Caco-2 (cell line): ENCODE data around the gene KCND3. TPM values are rescaled to one million over a fixed set of nuclear protein-coding genes. Genes with fewer than 3 reads are reported as not detected.

Experiments
- BruUV-seq: library from RNA; stranded (reverse); fragments of 400-500 nt; replicated peaks from 2 replicates; lab custom pipeline; 2021; lab: Mats Ljungman, UMichigan
- CTCF ChIA-PET: fragments of 300-600 bp; sonication (Branson Sonifier 250); formaldehyde crosslinking; loops from one replicate; lab custom pipeline; 2022; ENCODE audit warnings: antibody characterized with exemption; lab: Charles Lee
- POLR2A ChIA-PET: fragments of 300-600 bp; sonication (Branson Sonifier 250); formaldehyde crosslinking; loops from one replicate; lab custom pipeline; 2022; ENCODE audit warnings: antibody characterized with exemption; lab: Charles Lee
- DNase-seq, 2 experiments: peaks; one replicate each; pipeline versions ENCODE4 v3.0.0 to v3.0.0-alpha.2; 2020 to 2022
- H3K27me3 ChIP-seq: replicated peaks from 2 replicates; pipeline ENCODE4 v1.6.0; 2011; ENCODE audit warnings: low read length; ENCODE audit not compliant: control insufficient read depth, insufficient read depth
- H3K36me3 ChIP-seq: 2 replicates; pipeline ENCODE4 v1.5.1; 2011; ENCODE audit warnings: low read length; ENCODE audit not compliant: control insufficient read depth, insufficient read depth
- H3K4me1 ChIP-seq: fragments of 250-450 bp; sonication (Bioruptor Pico); 2 replicates; pipeline ENCODE4 v1.5.1; 2020; ENCODE audit warnings: mild to moderate bottlenecking
- H3K4me3 ChIP-seq: 2 replicates; pipeline ENCODE4 v1.5.1; 2011; ENCODE audit warnings: low read depth, mild to moderate bottlenecking, control low read depth, low read length
- H3K9me3 ChIP-seq: fragments of 250-450 bp; sonication (Bioruptor Pico); 2 replicates; pipeline ENCODE4 v1.5.1; 2020; ENCODE audit warnings: mild to moderate bottlenecking, moderate library complexity
- H3K27ac Mint-ChIP-seq: one replicate; pipeline ENCODE4 v1.8.0; 2022; ENCODE audit warnings: mixed read lengths; ENCODE audit not compliant: unreplicated experiment
- H3K27me3 Mint-ChIP-seq: one replicate; pipeline ENCODE4 v1.8.0; 2022; ENCODE audit warnings: mixed read lengths; ENCODE audit not compliant: insufficient read depth, unreplicated experiment
- H3K36me3 Mint-ChIP-seq: one replicate; pipeline ENCODE4 v1.8.0; 2022; ENCODE audit warnings: mild to moderate bottlenecking, mixed read lengths; ENCODE audit not compliant: insufficient read depth, unreplicated experiment
- H3K4me1 Mint-ChIP-seq: one replicate; pipeline ENCODE4 v1.8.0; 2022; ENCODE audit warnings: low read depth, mixed read lengths; ENCODE audit not compliant: unreplicated experiment
- H3K4me3 Mint-ChIP-seq: one replicate; pipeline ENCODE4 v1.8.0; 2022; ENCODE audit warnings: mild to moderate bottlenecking, moderate library complexity, mixed read lengths; ENCODE audit not compliant: unreplicated experiment
- H3K9me3 Mint-ChIP-seq: one replicate; pipeline ENCODE4 v1.8.0; 2022; ENCODE audit warnings: mixed read lengths; ENCODE audit not compliant: unreplicated experiment
- CTCF ChIP-seq, 2 experiments: fragments of 200-600 bp in 1 of 2; IDR thresholded peaks; 1 replicate in 1 of 2; 2 replicates in 1 of 2; pipeline versions ENCODE4 v1.5.1 to v1.8.0; 2011 to 2022; ENCODE audit warnings: antibody characterized with exemption in 1 of 2, control low read depth in 1 of 2, inconsistent platforms in 1 of 2, low read depth in 1 of 2, low read length in 1 of 2, mild to moderate bottlenecking in 1 of 2, moderate library complexity in 1 of 2; ENCODE audit not compliant: insufficient read depth in 1 of 2, severe bottlenecking in 1 of 2, unreplicated experiment in 1 of 2
- intact Hi-C: fragments of 100-400 bp; cut with micrococcal nuclease; formaldehyde crosslinking; loops from one replicate; pipeline ENCODE4 v1.10.0; 2022; ENCODE audit not compliant: unreplicated experiment
- total RNA-seq: library from RNA; stranded (reverse); gene quantifications from 2 replicates; pipeline ENCODE4 v1.2.3, GENCODE V29; 2022

KCND3 gene
- total RNA-seq, 1 experiment from 2014 or later, result 5.1 TPM

- intact Hi-C loops, result no loop called here
- no peaks in the 10 kb centered on the region for H3K4me1 Mint-ChIP-seq
- Histone ChIP-seq H3K36me3 (no peaks in the 10 kb centered on the region), H3K9me3 (no peaks in the 10 kb centered on the region), H3K27me3 (no peaks in the 10 kb centered on the region; the same call in 1 of the 2 replicates), H3K4me1 (no peaks in the 10 kb centered on the region), H3K4me3 (no peak overlapping the region)
- POLR2A ChIA-PET, result no interaction called here
- no peak for TF ChIP-seq CTCF (IDR thresholded peaks at IDR 0.05; ENCODE audit: insufficient read depth in 1 of 2, low read depth in 1 of 2, low read length in 1 of 2, severe bottlenecking in 1 of 2, unreplicated experiment in 1 of 2)
- CTCF ChIA-PET, result interaction anchor here (0.6 kb wide), 1 partner anchor 19 kb away, joined by 3 read pairs; no protein-coding TSS in a partner anchor
- no peaks in the 10 kb centered on the region for H3K36me3 Mint-ChIP-seq
- no peak for DNase-seq
- H3K27ac Mint-ChIP-seq, result no peak overlapping the region
- H3K9me3 Mint-ChIP-seq, result no peaks in the 10 kb centered on the region
- peaks cover 7% of the 10 kb centered on the region for H3K27me3 Mint-ChIP-seq
- no TSS peak for BruUV-seq
- no peak overlapping the region for H3K4me3 Mint-ChIP-seq
These were observed 137.9 kb downstream of the KCND3 start for GRCh38 chr1:111851552-111851951.

- no peak overlapping the region for H3K27ac Mint-ChIP-seq
- TF ChIP-seq CTCF (IDR thresholded peaks at IDR 0.05; ENCODE audit: insufficient read depth in 1 of 2, low read depth in 1 of 2, low read length in 1 of 2, severe bottlenecking in 1 of 2, unreplicated experiment in 1 of 2), result no peak
- POLR2A ChIA-PET, result no interaction called here
- Histone ChIP-seq H3K36me3 (no peaks in the 10 kb centered on the region), H3K27me3 (no peaks in the 10 kb centered on the region; the same call in 1 of the 2 replicates), H3K4me1 (no peaks in the 10 kb centered on the region), H3K4me3 (no peak overlapping the region), H3K9me3 (no peaks in the 10 kb centered on the region)
- no peaks in the 10 kb centered on the region for H3K4me1 Mint-ChIP-seq
- no peaks in the 10 kb centered on the region for H3K36me3 Mint-ChIP-seq
- peaks cover 7% of the 10 kb centered on the region for H3K27me3 Mint-ChIP-seq
- H3K4me3 Mint-ChIP-seq, result no peak overlapping the region
- no peak for DNase-seq
- intact Hi-C loops, result no loop called here
- CTCF ChIA-PET, result no interaction called here
- no peaks in the 10 kb centered on the region for H3K9me3 Mint-ChIP-seq
- no TSS peak for BruUV-seq
These were observed 139.4 kb downstream of the KCND3 start for GRCh38 chr1:111850109-111850508.

GRCh38 chr1:111848852-111849545 lies 140.5 kb downstream of the KCND3 start:
- Mint-ChIP-seq H3K27me3 (peaks cover 12% of the 10 kb centered on the region), H3K4me1 (no peaks in the 10 kb centered on the region), H3K36me3 (no peaks in the 10 kb centered on the region), H3K27ac (no peak overlapping the region), H3K9me3 (no peaks in the 10 kb centered on the region), H3K4me3 (no peak overlapping the region)
- no peaks in the 10 kb centered on the region for H3K4me1 ChIP-seq
- no peak for TF ChIP-seq CTCF (IDR thresholded peaks at IDR 0.05; ENCODE audit: insufficient read depth in 1 of 2, low read depth in 1 of 2, low read length in 1 of 2, severe bottlenecking in 1 of 2, unreplicated experiment in 1 of 2)
- no peaks in the 10 kb centered on the region for H3K9me3 ChIP-seq
- ChIA-PET CTCF (no interaction called here), POLR2A (no interaction called here)
- H3K36me3 ChIP-seq, result no peaks in the 10 kb centered on the region
- no TSS peak for BruUV-seq
- H3K27me3 ChIP-seq, result no peaks in the 10 kb centered on the region; the same call in 1 of the 2 replicates
- H3K4me3 ChIP-seq, result no peak overlapping the region
- intact Hi-C loops, result no loop called here
- no peak for DNase-seq
